Adrenal gland (tissue), 12 donors: ENCODE results near the gene FRAT1. TPM values are rescaled to one million over a fixed set of nuclear protein-coding genes. Genes with fewer than 3 reads are reported as not detected.
"Not testable (repeated sequence)": the region's sequence is repeated elsewhere in the genome, so short reads cannot be mapped to it uniquely, and the experiment has no call there.

Experiments
- DNase-seq, 7 donors: peaks; one replicate each; pipeline ENCODE4 v3.0.0-alpha.2; 2019 to 2020
- H3K27ac ChIP-seq, 5 donors: fragments of 200-600 bp; sonication (generic) in 4 of 5; 1 replicate in 3 of 5; 2 replicates in 2 of 5; pipeline versions ENCODE4 v1.5.1 to v1.8.0; 2016 to 2020; ENCODE audit warnings: mild to moderate bottlenecking in 1 of 5
- H3K27me3 ChIP-seq: fragments of 200-600 bp; 2 replicates; pipeline ENCODE4 v1.8.0; 2021
- H3K36me3 ChIP-seq, 2 donors: fragments of 200-600 bp; replicated peaks in 1 of 2; 1 replicate in 1 of 2; 2 replicates in 1 of 2; pipeline versions ENCODE4 v1.5.1 to v1.8.0; 2018 to 2022
- H3K4me1 ChIP-seq, 2 donors: fragments of 200-600 bp; replicated peaks in 1 of 2; 1 replicate in 1 of 2; 2 replicates in 1 of 2; pipeline versions ENCODE4 v1.5.1 to v1.8.0; 2018 to 2021
- H3K4me3 ChIP-seq, 4 donors: fragments of 200-600 bp; sonication (generic) in 3 of 4; one replicate each; pipeline ENCODE4 v1.5.1; 2016 to 2018
- H3K9me3 ChIP-seq, 3 donors: fragments of 200-600 bp; sonication (generic) in 1 of 3; replicated peaks in 1 of 3; 1 replicate in 2 of 3; 2 replicates in 1 of 3; pipeline versions ENCODE4 v1.5.1 to v1.8.0; 2016 to 2021
- CTCF ChIP-seq, 6 experiments: fragments of 450-650 bp in 4 of 6; fragments of 200-600 bp in 2 of 6; sonication (generic) in 1 of 6; IDR thresholded peaks; 1 replicate in 5 of 6; 2 replicates in 1 of 6; pipeline versions ENCODE4 v1.5.1 to v1.8.0; 2016 to 2021; ENCODE audit warnings: antibody characterized with exemption in 6 of 6, mild to moderate bottlenecking in 2 of 6, moderate library complexity in 1 of 6
- POLR2A ChIP-seq, 2 donors: fragments of 450-650 bp; IDR thresholded peaks; one replicate each; pipeline ENCODE4 v1.6.1; 2017; ENCODE audit warnings: antibody characterized with exemption in 2 of 2, mild to moderate bottlenecking in 2 of 2, moderate library complexity in 1 of 2
- WGBS, 4 donors: extraction: QIAGEN DNeasy Blood & Tissue Kit in 2 of 4; methylation state at CpG; one replicate each; pipeline versions ENCODE4 v1.1.5 to v1.1.7; 2013 to 2017; 5-methylcytosine and 5-hydroxymethylcytosine counted together
- intact Hi-C, 2 donors: fragments of 100-400 bp; cut with DNase I; formaldehyde crosslinking; loops; one replicate each; pipeline versions ENCODE4 v1.14.1 to v1.15.0; 2022 to 2023
- polyA plus RNA-seq, 3 donors: library from polyadenylated mRNA; stranded (reverse); fragments of 200-250 nt in 2 of 3; fragments of 350-450 nt in 1 of 3; fragmentation: Illumina TruSeq in 1 of 3; extraction: RNeasy Lipid Tissue Mini Kit (QIAGEN cat#74804) in 1 of 3; gene quantifications; one replicate each; pipeline ENCODE4 v1.2.3, GENCODE V29; 2013 to 2014
- total RNA-seq, 9 donors: library from RNA; depleted of rRNA in 4 of 9; stranded (reverse); fragments of >200 nt in 4 of 9; fragments of 120-200 nt in 1 of 9; fragmentation: NEBNext Ultra II Directional in 1 of 9; extraction: Animal tissue kit (Norgen Biotek cat#: 25700) in 1 of 9; gene quantifications; one replicate each; pipeline versions ENCODE4 v1.1.0 to v1.2.4, GENCODE V29; 2013 to 2023
- donor health status: healthy with polysubstance abuse.
- donor health status: Bipolar disorder and iron deficiency.
- donor health status: DM: yes; HTN: yes; CAD: no.
- donor health status: DM: no; HTN: no; CAD: no.
- donor health status: DM: no; HTN: no; CAD: no.
- donor health status: DM: yes; HTN: yes; CAD: no.

Gene FRAT1
- total and polyA plus RNA-seq, 12 donors, result 1.3 to 11.1 (median 6.7) TPM

- peak overlapping the region in 1 of 5 donors; percentile 8 for H3K27ac ChIP-seq
- TF ChIP-seq CTCF (IDR thresholded peaks at IDR 0.05), result no peak
- no peak for TF ChIP-seq POLR2A (IDR thresholded peaks at IDR 0.05)
- H3K4me3 ChIP-seq, result no peak overlapping the region
- no peaks in the 10 kb centered on the region for H3K27me3 ChIP-seq
- no peaks in the 10 kb centered on the region for H3K9me3 ChIP-seq
- H3K4me1 ChIP-seq, result peaks cover 5% of the 10 kb centered on the region in 2 donors
- no peaks in the 10 kb centered on the region for H3K36me3 ChIP-seq
- intact Hi-C loops, result loop anchor here in 1 of 2 donors (10.0 kb wide), 1 partner anchor 52 kb away; no protein-coding TSS in a partner anchor
- 27 to 36% (median 32%) methylated on average over 8 to 11 of the region's 11 CpGs for WGBS, 4 donors
- no peak for DNase-seq
Observed at GRCh38 chr10:97336942-97337831, 18.1 kb downstream of the FRAT1 start.

- WGBS, 4 donors, result 24 to 43% (median 33%) methylated on average over 5 of the region's 5 CpGs
- Histone ChIP-seq H3K4me1 (no peaks in the 10 kb centered on the region), H3K27me3 (no peaks in the 10 kb centered on the region), H3K9me3 (no peaks in the 10 kb centered on the region), H3K27ac (no peak overlapping the region), H3K36me3 (no peaks in the 10 kb centered on the region), H3K4me3 (no peak overlapping the region)
- DNase-seq, result no peak
- TF ChIP-seq CTCF (IDR thresholded peaks at IDR 0.05) (no peak), POLR2A (IDR thresholded peaks at IDR 0.05) (no peak)
- intact Hi-C loops, result loop anchor here in 1 of 2 donors (10.0 kb wide), 1 partner anchor 53 kb away; no protein-coding TSS in a partner anchor
Observed at GRCh38 chr10:97338041-97338440, 19.0 kb downstream of the FRAT1 start.

GRCh38 chr10:97341416-97341815 lies 22.3 kb downstream of the FRAT1 start:
- Histone ChIP-seq H3K27ac (no peak overlapping the region), H3K4me3 (no peak overlapping the region), H3K27me3 (no peaks in the 10 kb centered on the region), H3K36me3 (no peaks in the 10 kb centered on the region), H3K4me1 (no peaks in the 10 kb centered on the region), H3K9me3 (no peaks in the 10 kb centered on the region)
- 68 to 85% (median 70%) methylated on average over 2 of the region's 2 CpGs for WGBS, 4 donors
- TF ChIP-seq CTCF (IDR thresholded peaks at IDR 0.05), result no peak
- no peak for TF ChIP-seq POLR2A (IDR thresholded peaks at IDR 0.05)
- DNase-seq, result no peak
- intact Hi-C loops, result loop anchor here in 1 of 2 donors (10.0 kb wide), 1 partner anchor 57 kb away; no protein-coding TSS in a partner anchor

GRCh38 chr10:97343664-97344063 lies 24.6 kb downstream of the FRAT1 start:
- not testable (repeated sequence) for H3K4me1 ChIP-seq, H3K36me3 ChIP-seq, H3K9me3 ChIP-seq, H3K27ac ChIP-seq, H3K27me3 ChIP-seq, DNase-seq, H3K4me3 ChIP-seq
- WGBS, 4 donors, result 83 to 90% (median 88%) methylated on average over 6 of the region's 6 CpGs
- intact Hi-C loops, result loop anchor here in 1 of 2 donors (10.0 kb wide), 1 partner anchor 59 kb away; no protein-coding TSS in a partner anchor
